Thoracic aorta (tissue), 2 donors: ENCODE measurements around the gene GABRA4. TPM values are rescaled to one million over a fixed set of nuclear protein-coding genes. Genes with fewer than 3 reads are reported as not detected.

Source experiments
- ATAC-seq: fragments of 150-250 bp; one replicate; pipeline ENCODE4 v1.8.0; 2017; ENCODE audit warnings: low read depth; ENCODE audit not compliant: insufficient number of reproducible peaks, low FRiP score
- DNase-seq: peaks from one replicate; pipeline ENCODE4 v3.0.0-alpha.2; 2020; ENCODE audit warnings: low spot score
- H3K27ac ChIP-seq, 2 donors: fragments of 200-600 bp; sonication (generic); 1 replicate in 1 of 2; 2 replicates in 1 of 2; pipeline ENCODE4 v1.5.1; 2016; ENCODE audit warnings: mild to moderate bottlenecking in 2 of 2, moderate library complexity in 2 of 2
- H3K27me3 ChIP-seq: fragments of 200-600 bp; sonication (generic); replicated peaks from 2 replicates; pipeline ENCODE4 v1.6.0; 2016; ENCODE audit warnings: mild to moderate bottlenecking; ENCODE audit not compliant: insufficient read depth
- H3K36me3 ChIP-seq: fragments of 200-600 bp; sonication (generic); one replicate; pipeline ENCODE4 v1.5.1; 2016
- H3K4me1 ChIP-seq, 2 donors: fragments of 200-600 bp; sonication (generic); 1 replicate in 1 of 2; 2 replicates in 1 of 2; pipeline versions ENCODE4 v1.5.1 to v1.6.0; 2016; ENCODE audit warnings: low read depth in 2 of 2, mild to moderate bottlenecking in 1 of 2; ENCODE audit not compliant: control insufficient read depth in 1 of 2
- H3K4me3 ChIP-seq: fragments of 200-600 bp; sonication (generic); 2 replicates; pipeline ENCODE4 v1.5.1; 2016; ENCODE audit warnings: mild to moderate bottlenecking
- H3K9me3 ChIP-seq: fragments of 200-600 bp; sonication (generic); 2 replicates; pipeline ENCODE4 v1.5.1; 2016
- total RNA-seq, 2 donors: library from RNA; depleted of rRNA; stranded (reverse); fragments of >200 nt; gene quantifications; one replicate each; pipeline versions ENCODE4 v1.1.0 to v1.2.3, GENCODE V29; 2016
- TF ChIP-seq, protein P1 (sequence below): fragments of 200-600 bp; sonication (generic); IDR thresholded peaks from one replicate; pipeline ENCODE4 v1.5.1; 2019; ENCODE audit warnings: antibody characterized with exemption

The GABRA4 gene
- total RNA-seq, 2 donors from 2014 or later = 0.14 TPM; not detected in 1

DNA sequence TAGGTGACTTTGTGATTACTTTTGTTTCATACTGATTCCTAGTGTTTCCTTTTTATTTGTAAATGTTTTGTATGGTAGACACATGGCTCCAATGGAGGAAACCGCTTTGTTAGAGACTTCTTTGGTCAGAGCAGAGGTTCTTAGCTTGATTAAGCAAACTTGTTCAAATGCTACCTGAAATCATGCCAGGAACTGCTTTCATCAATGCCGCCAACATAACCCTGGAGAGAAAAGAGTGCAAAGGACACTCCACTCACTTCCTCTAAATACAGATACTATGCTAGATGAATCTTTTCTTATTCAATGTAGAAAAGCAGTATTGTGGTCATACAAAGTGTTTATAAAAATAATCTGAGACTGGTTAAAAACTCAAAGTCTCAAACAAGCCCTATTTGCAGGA, 58.7 kb downstream of the GABRA4 start:
- H3K27ac ChIP-seq = no peak overlapping the region
- H3K4me1 ChIP-seq = no peaks in the 10 kb centered on the region
- DNase-seq (no peak), ATAC-seq (no peak)
- TF ChIP-seq, protein P1, sequence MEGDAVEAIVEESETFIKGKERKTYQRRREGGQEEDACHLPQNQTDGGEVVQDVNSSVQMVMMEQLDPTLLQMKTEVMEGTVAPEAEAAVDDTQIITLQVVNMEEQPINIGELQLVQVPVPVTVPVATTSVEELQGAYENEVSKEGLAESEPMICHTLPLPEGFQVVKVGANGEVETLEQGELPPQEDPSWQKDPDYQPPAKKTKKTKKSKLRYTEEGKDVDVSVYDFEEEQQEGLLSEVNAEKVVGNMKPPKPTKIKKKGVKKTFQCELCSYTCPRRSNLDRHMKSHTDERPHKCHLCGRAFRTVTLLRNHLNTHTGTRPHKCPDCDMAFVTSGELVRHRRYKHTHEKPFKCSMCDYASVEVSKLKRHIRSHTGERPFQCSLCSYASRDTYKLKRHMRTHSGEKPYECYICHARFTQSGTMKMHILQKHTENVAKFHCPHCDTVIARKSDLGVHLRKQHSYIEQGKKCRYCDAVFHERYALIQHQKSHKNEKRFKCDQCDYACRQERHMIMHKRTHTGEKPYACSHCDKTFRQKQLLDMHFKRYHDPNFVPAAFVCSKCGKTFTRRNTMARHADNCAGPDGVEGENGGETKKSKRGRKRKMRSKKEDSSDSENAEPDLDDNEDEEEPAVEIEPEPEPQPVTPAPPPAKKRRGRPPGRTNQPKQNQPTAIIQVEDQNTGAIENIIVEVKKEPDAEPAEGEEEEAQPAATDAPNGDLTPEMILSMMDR = no peak
- no peak overlapping the region for H3K4me3 ChIP-seq
- H3K27me3 ChIP-seq = no peaks in the 10 kb centered on the region
- H3K9me3 ChIP-seq = no peaks in the 10 kb centered on the region
- H3K36me3 ChIP-seq = no peaks in the 10 kb centered on the region

DNA sequence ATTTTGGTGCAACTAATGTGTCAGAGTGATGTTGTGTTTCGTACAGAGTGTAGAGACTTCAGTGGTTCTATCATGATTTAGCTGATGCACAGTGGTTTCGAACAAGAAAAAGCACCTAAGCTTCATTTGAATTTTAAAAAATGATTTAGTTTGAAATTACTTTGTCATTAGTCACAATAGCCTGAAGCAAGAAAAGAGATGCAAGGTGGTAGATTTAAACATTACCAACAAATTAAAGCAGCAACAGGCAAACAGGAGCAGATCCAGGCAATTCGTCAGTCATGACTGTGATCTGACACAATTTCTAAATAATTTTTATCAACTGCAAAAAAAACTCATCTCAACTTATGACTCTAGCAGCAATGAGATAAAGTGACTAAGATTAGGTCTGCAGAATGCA, 59.7 kb downstream of the GABRA4 start:
- no peak overlapping the region for H3K4me3 ChIP-seq
- no peaks in the 10 kb centered on the region for H3K36me3 ChIP-seq
- no peak overlapping the region for H3K27ac ChIP-seq
- DNase-seq = no peak
- no peaks in the 10 kb centered on the region for H3K9me3 ChIP-seq
- no peaks in the 10 kb centered on the region for H3K27me3 ChIP-seq
- no peak for ATAC-seq
- TF ChIP-seq, protein P1 = no peak
- no peaks in the 10 kb centered on the region for H3K4me1 ChIP-seq

DNA sequence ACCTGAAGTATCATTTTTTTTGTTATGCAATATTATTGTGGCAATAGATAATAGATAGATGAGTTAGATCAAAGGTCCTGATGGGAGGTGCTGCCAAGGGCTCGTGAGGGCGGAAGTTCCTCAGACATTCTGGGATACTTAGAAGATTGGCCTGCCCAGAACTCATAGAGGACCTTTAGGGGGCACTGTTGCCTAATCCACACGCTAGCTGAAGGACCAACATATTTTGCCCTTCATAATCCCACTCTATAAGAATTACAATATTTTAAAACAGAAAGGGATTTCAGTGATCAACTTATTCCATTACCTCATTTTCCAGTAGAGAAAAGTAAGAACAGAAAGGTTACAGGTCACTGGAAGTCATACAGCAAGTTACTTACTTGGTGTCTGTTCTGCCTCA, 61.4 kb downstream of the GABRA4 start:
- Histone ChIP-seq H3K27me3 (no peaks in the 10 kb centered on the region), H3K4me3 (no peak overlapping the region), H3K36me3 (no peaks in the 10 kb centered on the region), H3K9me3 (no peaks in the 10 kb centered on the region), H3K27ac (no peak overlapping the region), H3K4me1 (no peaks in the 10 kb centered on the region)
- TF ChIP-seq, protein P1 = peak; percentile 33
- ATAC-seq = no peak
- no peak for DNase-seq

DNA sequence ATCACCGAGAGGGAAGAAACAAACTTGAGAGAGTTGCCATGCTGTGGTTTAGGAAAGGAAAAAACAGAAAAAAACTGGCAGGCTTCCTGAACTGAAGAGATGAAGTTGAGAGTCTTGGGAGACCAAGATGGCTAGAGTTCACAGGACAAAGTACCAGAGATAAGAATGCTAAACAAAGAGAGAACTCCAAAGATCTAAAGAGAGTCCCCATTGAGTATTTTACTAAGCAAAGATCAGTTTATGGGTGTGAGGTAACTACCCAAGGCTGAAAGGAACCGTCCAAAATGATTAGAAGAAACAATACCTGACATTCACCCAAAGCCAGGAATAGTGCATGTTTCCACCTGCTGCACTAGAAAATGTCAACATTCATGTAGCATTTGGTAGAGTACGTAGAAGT, 62.5 kb downstream of the GABRA4 start:
- Histone ChIP-seq H3K4me1 (no peaks in the 10 kb centered on the region), H3K9me3 (no peaks in the 10 kb centered on the region), H3K4me3 (no peak overlapping the region), H3K27me3 (no peaks in the 10 kb centered on the region), H3K27ac (no peak overlapping the region), H3K36me3 (no peaks in the 10 kb centered on the region)
- no peak for ATAC-seq
- no peak for DNase-seq
- TF ChIP-seq, protein P1 = no peak

DNA sequence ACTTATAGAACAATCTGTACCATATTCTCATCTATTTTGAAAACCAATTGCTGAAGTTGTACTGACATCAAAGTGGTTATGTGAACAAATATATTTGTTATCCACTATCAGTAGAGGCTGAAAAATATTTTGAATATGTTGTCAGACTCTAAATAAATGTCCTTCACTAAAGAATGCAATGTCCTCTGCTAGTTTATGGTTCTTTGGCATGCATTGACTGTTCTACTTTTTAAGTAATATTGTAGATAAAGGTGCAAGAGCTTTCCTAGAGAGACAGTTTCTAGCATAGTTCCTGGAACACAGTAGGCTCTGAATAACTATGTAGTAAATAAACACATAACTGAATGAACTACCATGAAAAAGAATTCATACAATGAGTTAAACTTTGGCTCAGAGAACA, 66.2 kb downstream of the GABRA4 start:
- no peak overlapping the region for H3K4me3 ChIP-seq
- no peaks in the 10 kb centered on the region for H3K9me3 ChIP-seq
- TF ChIP-seq, protein P1 = no peak
- no peak overlapping the region for H3K27ac ChIP-seq
- no peaks in the 10 kb centered on the region for H3K27me3 ChIP-seq
- no peak for ATAC-seq
- DNase-seq = no peak
- H3K4me1 ChIP-seq = no peaks in the 10 kb centered on the region
- H3K36me3 ChIP-seq = no peaks in the 10 kb centered on the region
